ENCODE results near the gene PTTG1. TPM values are rescaled to one million over a fixed set of nuclear protein-coding genes. Genes with fewer than 3 reads are reported as not detected.
A peak's percentile ranks its signal among the peaks of the same experiment; 100 is the strongest.

Gene PTTG1
- total RNA-seq, 2 experiments from 2014 or later = 138 to 140 TPM

DNA sequence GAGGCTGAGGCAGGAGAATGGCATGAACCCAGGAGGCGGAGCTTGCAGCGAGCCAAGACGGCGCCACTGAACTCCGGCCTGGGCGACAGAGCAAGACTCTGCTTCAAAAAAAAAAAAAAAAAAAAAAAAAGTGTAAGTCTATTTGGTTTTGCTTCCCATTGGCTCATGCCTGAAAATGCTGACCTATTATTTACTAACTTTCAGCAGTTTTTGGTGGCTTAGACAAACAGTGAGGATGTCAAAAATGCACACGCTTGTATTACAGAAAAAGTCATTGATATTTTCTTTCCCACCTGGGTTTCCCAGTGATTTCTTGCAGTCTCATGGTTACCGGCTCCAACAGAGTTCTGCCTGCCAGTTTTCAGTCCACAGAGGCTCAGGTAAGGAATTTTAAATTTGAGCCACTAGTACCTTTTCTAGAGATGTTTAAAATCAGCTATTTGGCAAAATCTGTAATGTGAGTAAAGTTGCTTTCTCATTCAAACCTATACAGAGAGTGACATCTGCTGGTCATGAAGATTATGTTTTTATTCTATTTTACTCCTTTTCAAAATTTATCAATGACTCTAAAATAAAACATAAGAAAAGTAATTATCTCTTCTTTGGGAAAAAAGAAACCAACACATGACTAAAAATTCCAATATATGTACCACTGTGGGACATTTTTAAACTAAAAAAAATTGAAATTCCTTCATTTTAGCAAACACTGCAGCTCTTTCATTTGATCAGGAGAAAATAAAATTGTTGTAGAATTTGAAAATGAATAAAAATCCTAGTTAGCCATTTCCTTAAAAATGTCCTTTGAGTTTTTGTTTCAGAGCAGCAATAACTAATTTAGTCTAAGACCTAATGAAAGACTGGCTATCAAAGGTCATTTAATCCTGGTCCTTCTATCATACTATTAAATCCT, 30.6 kb upstream of the PTTG1 start:
- Mint-ChIP-seq H3K9me3 (ENCODE audit: insufficient read depth) (peaks cover 15% of the 10 kb centered on the region), H3K36me3 (ENCODE audit: low read depth) (peaks cover 5% of the 10 kb centered on the region), H3K4me3 (no peak overlapping the region), H3K27me3 (ENCODE audit: low read depth) (no peaks in the 10 kb centered on the region), H3K4me1 (ENCODE audit: low read depth) (no peaks in the 10 kb centered on the region), H3K27ac (no peak overlapping the region)
- CTCF ChIA-PET = interaction anchor here (0.7 to 4.1 kb wide), 15 partner anchors 9 to 369 kb away, joined by 3 to 20 read pairs (median 5); partner anchors contain the start of gene FAM200C
- DNase-seq (no peak), ATAC-seq (no peak)
- POLR2A ChIA-PET = no interaction called here

GRCh38 chr5:160395111-160395510, 26.5 kb upstream of the PTTG1 start:
- Mint-ChIP-seq H3K27ac (no peak overlapping the region), H3K36me3 (ENCODE audit: low read depth) (peaks cover 2% of the 10 kb centered on the region), H3K9me3 (ENCODE audit: insufficient read depth) (no peaks in the 10 kb centered on the region), H3K4me1 (ENCODE audit: low read depth) (peaks cover 10% of the 10 kb centered on the region), H3K27me3 (ENCODE audit: low read depth) (no peaks in the 10 kb centered on the region), H3K4me3 (no peak overlapping the region)
- POLR2A ChIA-PET = interaction anchor here (1.7 kb wide), 1 partner anchor 23 kb away, joined by 6 read pairs; no protein-coding TSS in a partner anchor
- CTCF ChIA-PET = interaction anchor here (0.9 to 2.2 kb wide), 2 partner anchors 8 to 15 kb away, joined by 3 to 5 read pairs; no protein-coding TSS in a partner anchor
- ATAC-seq = no peak
- DNase-seq = no peak

DNA sequence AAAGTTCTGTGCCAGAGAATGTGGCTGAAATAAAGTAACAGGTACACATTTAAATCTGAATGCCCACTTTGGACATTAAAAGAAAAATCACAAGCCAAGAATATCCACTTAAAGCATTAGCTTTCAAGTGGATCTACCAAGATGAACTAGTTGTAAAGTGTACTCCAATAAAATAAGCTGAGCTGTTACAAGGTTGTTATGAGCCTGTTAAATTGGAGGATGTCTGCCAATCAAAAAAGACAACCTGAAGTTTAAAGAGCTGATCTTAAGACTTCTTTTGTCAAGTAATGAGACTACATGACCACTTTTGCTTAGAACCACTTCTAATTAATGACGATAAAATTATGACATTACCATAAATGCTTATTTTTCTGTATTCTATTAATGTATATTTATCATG, 24.2 kb upstream of the PTTG1 start:
- Mint-ChIP-seq H3K27ac (no peak overlapping the region), H3K27me3 (ENCODE audit: low read depth) (no peaks in the 10 kb centered on the region), H3K4me3 (no peak overlapping the region), H3K36me3 (ENCODE audit: low read depth) (peaks cover 9% of the 10 kb centered on the region), H3K9me3 (ENCODE audit: insufficient read depth) (no peaks in the 10 kb centered on the region), H3K4me1 (ENCODE audit: low read depth) (peaks cover 15% of the 10 kb centered on the region)
- DNase-seq = no peak
- ChIA-PET CTCF (interaction anchor here (1.8 kb wide), 1 partner anchor 375 kb away, joined by 6 read pairs; no protein-coding TSS in a partner anchor), POLR2A (no interaction called here)
- ATAC-seq = no peak

GRCh38 chr5:160398806-160399205, 22.8 kb upstream of the PTTG1 start:
- no peaks in the 10 kb centered on the region for H3K9me3 Mint-ChIP-seq (ENCODE audit: insufficient read depth)
- ChIA-PET POLR2A (interaction anchor here (1.0 to 2.4 kb wide), 2 partner anchors 20 to 26 kb away, joined by 3 to 14 read pairs; partner anchors contain the start of gene SLU7), CTCF (interaction anchor here (1.3 to 1.8 kb wide), 3 partner anchors 8 to 377 kb away, joined by 3 to 10 read pairs (median 4); partner anchors contain the start of gene SLU7)
- H3K27ac Mint-ChIP-seq = no peak overlapping the region
- H3K4me3 Mint-ChIP-seq = peak overlapping the region; percentile 90
- no peak for ATAC-seq
- no peak for DNase-seq
- H3K4me1 Mint-ChIP-seq (ENCODE audit: low read depth) = peaks cover 15% of the 10 kb centered on the region
- no peaks in the 10 kb centered on the region for H3K27me3 Mint-ChIP-seq (ENCODE audit: low read depth)
- H3K36me3 Mint-ChIP-seq (ENCODE audit: low read depth) = peaks cover 17% of the 10 kb centered on the region

DNA sequence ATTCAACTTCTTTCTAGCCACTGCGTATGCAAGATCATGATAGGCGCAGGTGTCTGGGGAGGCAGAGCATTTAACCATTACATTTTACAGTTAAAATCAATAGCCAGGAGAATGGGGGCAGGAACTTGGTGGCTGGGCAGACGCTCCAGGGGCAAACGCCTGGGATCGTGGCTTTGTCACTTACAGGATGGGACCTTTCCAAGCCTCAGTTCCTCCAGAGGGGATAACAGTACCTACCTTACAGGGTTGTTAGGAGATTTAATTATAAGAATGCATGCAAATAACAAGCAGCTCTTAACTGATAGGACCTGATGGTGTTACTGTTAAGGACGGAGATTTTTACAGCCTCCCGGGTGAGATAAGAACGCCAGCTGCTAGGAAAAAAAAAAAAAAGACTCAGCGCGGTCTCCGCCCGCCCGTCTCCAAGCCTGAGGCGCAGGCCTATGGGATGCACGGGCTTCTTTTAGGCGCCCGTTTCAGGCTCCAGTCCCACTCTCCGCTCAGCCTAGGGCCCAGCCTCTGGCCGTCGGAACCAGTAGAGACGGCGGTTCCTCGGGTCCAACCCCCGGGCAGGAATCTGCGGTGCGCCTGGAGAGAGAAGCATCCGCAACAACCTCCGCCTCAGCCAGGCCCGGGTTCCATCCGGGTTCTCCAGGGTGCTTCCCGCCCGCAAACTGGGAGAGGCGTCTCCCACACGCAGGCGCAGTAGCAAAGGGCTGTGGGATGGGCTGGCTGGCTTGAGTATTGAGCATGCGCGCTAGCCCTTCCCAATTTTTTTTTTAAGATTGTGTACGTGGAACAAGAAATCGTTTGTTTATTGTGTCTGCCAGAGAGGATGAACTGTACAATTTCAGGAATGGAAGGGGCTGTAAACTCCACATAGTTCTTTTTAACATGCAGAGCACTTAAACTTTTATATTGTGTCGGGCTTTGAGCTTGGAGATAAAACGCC, 22.0 kb upstream of the PTTG1 start, which contains the start of gene FAM200C:
TSS of gene FAM200C (minus strand) at position 653 of the 952 bp plus-strand sequence. CDS start 4,564 bp downstream, outside the sequence.
- peaks cover 15% of the 10 kb centered on the region for H3K4me1 Mint-ChIP-seq (ENCODE audit: low read depth)
- POLR2A ChIA-PET = interaction anchor here (0.8 to 2.4 kb wide), 3 partner anchors 19 to 25 kb away, joined by 3 to 14 read pairs (median 5); partner anchors contain the start of genes PTTG1 and SLU7
- H3K36me3 Mint-ChIP-seq (ENCODE audit: low read depth) = peaks cover 26% of the 10 kb centered on the region
- CTCF ChIA-PET = interaction anchor here (1.3 to 2.2 kb wide), 5 partner anchors 9 to 378 kb away, joined by 3 to 10 read pairs (median 4); partner anchors contain the start of genes PTTG1 and SLU7
- no peaks in the 10 kb centered on the region for H3K9me3 Mint-ChIP-seq (ENCODE audit: insufficient read depth)
- DNase-seq (peak; percentile 77), ATAC-seq (peak; percentile 89)
- peak within 1 kb of the TSS; percentile 90 for H3K4me3 Mint-ChIP-seq
- H3K27ac Mint-ChIP-seq = peak within 1 kb of the TSS; percentile 67
- H3K27me3 Mint-ChIP-seq (ENCODE audit: low read depth) = no peaks in the 10 kb centered on the region

- CTCF ChIA-PET = interaction anchor here (0.6 to 3.8 kb wide), 13 partner anchors 8 to 484 kb away, joined by 3 to 56 read pairs (median 4); partner anchors contain the start of gene FAM200C
- Mint-ChIP-seq H3K27me3 (ENCODE audit: low read depth) (no peaks in the 10 kb centered on the region), H3K36me3 (ENCODE audit: low read depth) (peaks cover 32% of the 10 kb centered on the region), H3K27ac (peak within 1 kb of the TSS; percentile 99), H3K4me1 (ENCODE audit: low read depth) (peaks cover 63% of the 10 kb centered on the region), H3K9me3 (ENCODE audit: insufficient read depth) (no peaks in the 10 kb centered on the region), H3K4me3 (peak within 1 kb of the TSS; percentile 100)
- ATAC-seq (peak; percentile 84), DNase-seq (peak; percentile 96)
- POLR2A ChIA-PET = interaction anchor here (0.7 to 3.2 kb wide), 14 partner anchors 12 to 410 kb away, joined by 3 to 21 read pairs (median 7); partner anchors contain the start of genes FAM200C, PWWP2A and TTC1
Measured at GRCh38 chr5:160418561-160419457, 2.8 kb upstream of the PTTG1 start, which contains the start of gene SLU7. Gene SLU7 (minus strand): TSS chr5:160419081. CDS start chr5:160415294, 3,787 bp downstream.

- peak; percentile 21 for ATAC-seq
- CTCF ChIA-PET = interaction anchor here (1.1 to 3.8 kb wide), 9 partner anchors 9 to 88 kb away, joined by 3 to 56 read pairs (median 4); partner anchors contain the start of gene FAM200C
- H3K4me1 Mint-ChIP-seq (ENCODE audit: low read depth) = peaks cover 72% of the 10 kb centered on the region
Measured at GRCh38 chr5:160419458-160420330, 2.0 kb upstream of the PTTG1 start.

GRCh38 chr5:160420331-160420610, 1.4 kb upstream of the PTTG1 start:
- H3K4me1 Mint-ChIP-seq (ENCODE audit: low read depth) = peaks cover 77% of the 10 kb centered on the region
- no peaks in the 10 kb centered on the region for H3K27me3 Mint-ChIP-seq (ENCODE audit: low read depth)
- ChIA-PET CTCF (interaction anchor here (1.1 to 3.8 kb wide), 3 partner anchors 19 to 49 kb away, joined by 3 to 56 read pairs (median 17); no protein-coding TSS in a partner anchor), POLR2A (interaction anchor here (1.9 to 3.2 kb wide), 4 partner anchors 19 to 411 kb away, joined by 8 to 21 read pairs (median 12); partner anchors contain the start of gene TTC1)
- H3K27ac Mint-ChIP-seq = peak overlapping the region; percentile 99
- no peaks in the 10 kb centered on the region for H3K9me3 Mint-ChIP-seq (ENCODE audit: insufficient read depth)
- peak overlapping the region; percentile 100 for H3K4me3 Mint-ChIP-seq
- H3K36me3 Mint-ChIP-seq (ENCODE audit: low read depth) = peaks cover 43% of the 10 kb centered on the region
- ATAC-seq (no peak), DNase-seq (no peak)

More at GRCh38 chr5:160419458-160420330, 2.0 kb upstream of the PTTG1 start:
- POLR2A ChIA-PET = interaction anchor here (0.7 to 3.2 kb wide), 12 partner anchors 12 to 410 kb away, joined by 3 to 21 read pairs (median 8); partner anchors contain the start of genes FAM200C, PWWP2A and TTC1
- Mint-ChIP-seq H3K9me3 (ENCODE audit: insufficient read depth) (no peaks in the 10 kb centered on the region), H3K27ac (peak overlapping the region; percentile 99), H3K36me3 (ENCODE audit: low read depth) (peaks cover 40% of the 10 kb centered on the region), H3K4me3 (peak overlapping the region; percentile 100), H3K27me3 (ENCODE audit: low read depth) (no peaks in the 10 kb centered on the region)
- DNase-seq = no peak

- DNase-seq = no peak
- no peaks in the 10 kb centered on the region for H3K27me3 Mint-ChIP-seq (ENCODE audit: low read depth)
- H3K9me3 Mint-ChIP-seq (ENCODE audit: insufficient read depth) = no peaks in the 10 kb centered on the region
- peaks cover 59% of the 10 kb centered on the region for H3K4me1 Mint-ChIP-seq (ENCODE audit: low read depth)
- H3K36me3 Mint-ChIP-seq (ENCODE audit: low read depth) = peaks cover 54% of the 10 kb centered on the region
- ChIA-PET POLR2A (interaction anchor here (0.6 to 1.4 kb wide), 2 partner anchors 46 to 299 kb away, joined by 3 to 4 read pairs; no protein-coding TSS in a partner anchor), CTCF (interaction anchor here (1.1 to 9.8 kb wide), 6 partner anchors 17 to 1215 kb away, joined by 3 to 202 read pairs (median 6); no protein-coding TSS in a partner anchor)
- H3K27ac Mint-ChIP-seq = no peak overlapping the region
- peak overlapping the region; percentile 93 for H3K4me3 Mint-ChIP-seq
- ATAC-seq = no peak
Measured at GRCh38 chr5:160423099-160423498, 1.4 kb downstream of the PTTG1 start.

All from activated CD8-positive, alpha-beta T cell treated with anti-CD3 and anti-CD28 coated beads, Interleukin-2, amount 10 ng/mL, durations not matched to agents 7 days and 5 days (primary cell).